H1 (cell line): ENCODE measurements around the gene FCHSD1. TPM values are rescaled to one million over a fixed set of nuclear protein-coding genes. Genes with fewer than 3 reads are reported as not detected.

ENCODE experiments used
- CTCF ChIA-PET: fragments of 300-600 bp; sonication (Branson Sonifier 250); formaldehyde crosslinking; loops from one replicate; lab custom pipeline; 2021; ENCODE audit not compliant: partially characterized antibody; lab: Charles Lee
- POLR2A ChIA-PET: fragments of 300-600 bp; sonication (Branson Sonifier 250); formaldehyde crosslinking; loops from one replicate; lab custom pipeline; 2021; ENCODE audit warnings: inconsistent platforms; ENCODE audit not compliant: partially characterized antibody; lab: Charles Lee
- DNase-seq, 2 experiments: peaks; one replicate each; pipeline versions ENCODE4 v3.0.0 to v3.0.0-alpha.2; 2010 to 2022; ENCODE audit warnings: low spot score in 2 of 2, low read depth in 1 of 2, mixed read lengths in 1 of 2
- FAIRE-seq: peaks from 2 replicates; lab custom pipeline; 2011; peaks lifted over from hg19 to GRCh38; lab: Jason Lieb, UNC
- H2AFZ ChIP-seq: 2 replicates; pipeline ENCODE4 v1.8.1; 2012; ENCODE audit warnings: low read length, inconsistent platforms
- H2AK5ac ChIP-seq: 2 replicates; pipeline ENCODE4 v1.6.1; 2013; ENCODE audit warnings: low read depth, low read length
- H2BK120ac ChIP-seq: replicated peaks from 2 replicates; pipeline ENCODE3; 2013; ENCODE audit warnings: low read depth, low read length, inconsistent platforms
- H2BK12ac ChIP-seq: 2 replicates; pipeline ENCODE4 v1.6.1; 2013; ENCODE audit warnings: low read depth, low read length
- H2BK15ac ChIP-seq: 2 replicates; pipeline ENCODE4 v1.6.1; 2013; ENCODE audit warnings: low read length
- H2BK20ac ChIP-seq: 2 replicates; pipeline ENCODE4 v1.6.1; 2013; ENCODE audit warnings: low read length
- H2BK5ac ChIP-seq: 2 replicates; pipeline ENCODE4 v1.6.1; 2013; ENCODE audit warnings: low read depth, low read length
- H3K14ac ChIP-seq: 2 replicates; pipeline ENCODE4 v1.6.1; 2013; ENCODE audit warnings: inconsistent platforms; ENCODE audit not compliant: insufficient read length
- H3K18ac ChIP-seq: 2 replicates; pipeline ENCODE4 v1.6.1; 2013; ENCODE audit warnings: low read length; ENCODE audit errors: extremely low read depth
- H3K23ac ChIP-seq: 2 replicates; pipeline ENCODE4 v1.6.1; 2013; ENCODE audit warnings: inconsistent platforms; ENCODE audit not compliant: insufficient read length
- H3K23me2 ChIP-seq: 2 replicates; pipeline ENCODE4 v1.6.1; 2013; ENCODE audit warnings: low read depth, low read length
- H3K27ac ChIP-seq: 2 replicates; pipeline ENCODE4 v1.6.1; 2011; ENCODE audit warnings: low read depth, low read length, inconsistent platforms
- H3K27me3 ChIP-seq, 4 experiments: replicated peaks in 1 of 4; 1 replicate in 1 of 4; 2 replicates in 3 of 4; pipeline versions ENCODE4 v1.6.1 to v1.8.1; 2011 to 2013; ENCODE audit warnings: low read length in 3 of 4, mild to moderate bottlenecking in 3 of 4, inconsistent platforms in 2 of 4, mixed read lengths in 2 of 4, moderate library complexity in 1 of 4; ENCODE audit not compliant: control insufficient read depth in 3 of 4, insufficient read depth in 3 of 4; ENCODE audit errors: extremely low read depth in 1 of 4
- H3K36me3 ChIP-seq, 4 experiments: 2 replicates each; pipeline versions ENCODE4 v1.6.1 to v1.8.1; 2011 to 2013; ENCODE audit warnings: mild to moderate bottlenecking in 4 of 4, low read length in 3 of 4, moderate library complexity in 2 of 4, control low read depth in 1 of 4, inconsistent platforms in 1 of 4; ENCODE audit not compliant: insufficient read depth in 4 of 4, control insufficient read depth in 2 of 4
- H3K4ac ChIP-seq: replicated peaks from 2 replicates; pipeline ENCODE3; 2013; ENCODE audit warnings: low read length, low read depth, mixed read lengths, inconsistent platforms; ENCODE audit not compliant: insufficient read length
- H3K4me1 ChIP-seq, 4 experiments: replicated peaks in 1 of 4; 1 replicate in 1 of 4; 2 replicates in 3 of 4; pipeline versions ENCODE4 v1.6.1 to v1.8.1; 2011 to 2013; ENCODE audit warnings: low read length in 3 of 4, inconsistent platforms in 2 of 4, mixed read lengths in 1 of 4; ENCODE audit not compliant: insufficient read depth in 4 of 4, control insufficient read depth in 3 of 4
- H3K4me2 ChIP-seq, 2 experiments: 2 replicates each; pipeline versions ENCODE4 v1.6.1 to v1.8.1; 2011 to 2013; ENCODE audit warnings: low read depth in 2 of 2, low read length in 2 of 2, control low read depth in 1 of 2, inconsistent platforms in 1 of 2, mild to moderate bottlenecking in 1 of 2; ENCODE audit not compliant: insufficient read depth in 1 of 2
- H3K4me3 ChIP-seq, 4 experiments: fragments of 200-600, 300-600 bp in 1 of 4; sonication (generic), shearing (Covaris generic), sonication (Bioruptor Twin) in 1 of 4; 2 replicates each; pipeline versions ENCODE4 v1.5.1 to v1.8.1; 2011 to 2016; ENCODE audit warnings: low read length in 4 of 4, low read depth in 3 of 4, control low read depth in 2 of 4, inconsistent platforms in 2 of 4, mild to moderate bottlenecking in 2 of 4, mixed read lengths in 1 of 4, moderate library complexity in 1 of 4; ENCODE audit not compliant: insufficient read depth in 2 of 4; ENCODE audit errors: extremely low read depth in 1 of 4
- H3K56ac ChIP-seq: replicated peaks from 2 replicates; pipeline ENCODE3; 2013; ENCODE audit warnings: low read depth, mild to moderate bottlenecking, mixed read lengths, low read length, inconsistent platforms; ENCODE audit not compliant: insufficient read length
- H3K79me1 ChIP-seq: 2 replicates; pipeline ENCODE4 v1.6.1; 2013; ENCODE audit warnings: low read depth, low read length, control low read depth
- H3K79me2 ChIP-seq, 2 experiments: 2 replicates each; pipeline versions ENCODE4 v1.6.1 to v1.8.1; 2012 to 2013; ENCODE audit warnings: low read length in 2 of 2, mild to moderate bottlenecking in 2 of 2, inconsistent platforms in 1 of 2; ENCODE audit not compliant: insufficient read depth in 2 of 2, control insufficient read depth in 1 of 2
- H3K9ac ChIP-seq, 4 experiments: replicated peaks in 1 of 4; 1 replicate in 1 of 4; 2 replicates in 3 of 4; pipeline versions ENCODE4 v1.6.1 to v1.8.1; 2011 to 2013; ENCODE audit warnings: low read depth in 3 of 4, low read length in 3 of 4, control low read depth in 2 of 4, mild to moderate bottlenecking in 2 of 4, moderate library complexity in 2 of 4, inconsistent platforms in 1 of 4; ENCODE audit errors: extremely low read depth in 1 of 4
- H3K9me3 ChIP-seq, 2 experiments: 2 replicates each; pipeline versions ENCODE4 v1.6.1 to v1.8.1; 2012 to 2013; ENCODE audit warnings: mild to moderate bottlenecking in 2 of 2, moderate library complexity in 2 of 2, control low read depth in 1 of 2, inconsistent platforms in 1 of 2, low read depth in 1 of 2, low read length in 1 of 2, mixed read lengths in 1 of 2; ENCODE audit not compliant: insufficient read depth in 2 of 2
- H4K20me1 ChIP-seq, 2 experiments: replicated peaks in 1 of 2; 2 replicates each; pipeline versions ENCODE3 to v1.8.1; 2011 to 2013; ENCODE audit warnings: inconsistent platforms in 2 of 2, low read length in 2 of 2, mild to moderate bottlenecking in 1 of 2; ENCODE audit not compliant: insufficient read depth in 2 of 2, control insufficient read depth in 1 of 2
- H4K5ac ChIP-seq: 2 replicates; pipeline ENCODE4 v1.6.1; 2013; ENCODE audit warnings: low read length, low read depth, mixed read lengths, inconsistent platforms; ENCODE audit not compliant: insufficient read length
- H4K8ac ChIP-seq: 2 replicates; pipeline ENCODE4 v1.8.0; 2013; ENCODE audit warnings: mild to moderate bottlenecking, moderate library complexity, low read length, inconsistent platforms; ENCODE audit not compliant: insufficient read depth; ENCODE audit errors: extremely low read depth
- H4K91ac ChIP-seq: replicated peaks from 2 replicates; pipeline ENCODE3; 2013; ENCODE audit warnings: low read length, mixed read lengths, inconsistent platforms; ENCODE audit not compliant: insufficient read length
- CBX5 ChIP-seq: fragments of 300-800, 300-1000 bp; sonication (generic); IDR thresholded peaks from 2 replicates; pipeline ENCODE4 v1.7.1; 2016; ENCODE audit warnings: antibody characterized with exemption, low read length, low read depth
- E2F6 ChIP-seq: IDR thresholded peaks from 2 replicates; pipeline ENCODE4 v1.6.1; 2012; ENCODE audit warnings: inconsistent platforms
- FOSL1 ChIP-seq: IDR thresholded peaks from 2 replicates; pipeline ENCODE4 v1.6.1; 2011; ENCODE audit warnings: mild to moderate bottlenecking, low read depth, low read length, moderate library complexity; ENCODE audit not compliant: insufficient read depth
- RFX5 ChIP-seq: IDR thresholded peaks from 2 replicates; pipeline ENCODE4 v1.6.1; 2011; ENCODE audit warnings: low read depth, low read length, improper control_type of control experiment, borderline replicate concordance
- SIN3A ChIP-seq, 2 experiments: IDR thresholded peaks in 1 of 2; conservative IDR thresholded peaks in 1 of 2; 2 replicates each; pipeline ENCODE4 v1.6.1; 2011 to 2012; ENCODE audit warnings: low read length in 2 of 2, improper control_type of control experiment in 1 of 2, low read depth in 1 of 2, mild to moderate bottlenecking in 1 of 2
- SIRT6 ChIP-seq: IDR thresholded peaks from one replicate; pipeline ENCODE4 v1.7.1; 2012; ENCODE audit warnings: low read length, inconsistent platforms
- TBP ChIP-seq: IDR thresholded peaks from 2 replicates; pipeline ENCODE4 v1.6.1; 2011; ENCODE audit warnings: low read depth, low read length, improper control_type of control experiment
- TCF12 ChIP-seq: IDR thresholded peaks from 2 replicates; pipeline ENCODE4 v1.6.1; 2011; ENCODE audit warnings: low read depth, mild to moderate bottlenecking, low read length
- WGBS, 2 experiments: shearing (Covaris generic) in 1 of 2; methylation state at CpG; one replicate each; pipeline versions ENCODE4 v1.1.6 to v1.1.7; 2013 to 2015; ENCODE audit warnings: low lambda C conversion rate in 2 of 2, mixed read lengths in 2 of 2, inconsistent platforms in 1 of 2, low coverage in 1 of 2, missing lambda C conversion rate in 1 of 2; ENCODE audit not compliant: insufficient replicate concordance in 2 of 2, insufficient coverage in 1 of 2, insufficient read length in 1 of 2; ENCODE audit errors: extremely low coverage in 1 of 2, missing lambda C conversion rate in 1 of 2; 5-methylcytosine and 5-hydroxymethylcytosine counted together
- polyA plus RNA-seq, 7 experiments: library from polyadenylated mRNA; depleted of rRNA in 3 of 7; stranded (reverse) in 5 of 7; unstranded in 2 of 7; fragments of >200 nt in 5 of 7; fragments of 200-250 nt in 2 of 7; gene quantifications; 1 replicate in 5 of 7; 2 replicates in 1 of 7; 4 replicates in 1 of 7; pipeline versions ENCODE4 v1.2.1 to v1.2.3, GENCODE V29; 2011 to 2013; ENCODE audit warnings: missing spikeins in 2 of 7, mixed read lengths in 2 of 7
- total RNA-seq: library from RNA; stranded (reverse); fragmentation: NEBNext Ultra II Directional; extraction: Animal tissue kit (Norgen Biotek cat#: 25700); gene quantifications from 2 replicates; pipeline ENCODE4 v1.2.1, GENCODE V29; 2021

Gene FCHSD1
- total and polyA plus RNA-seq, 2 of the 8 experiments (the other 6 are each of a cell fraction or from before 2014, with no cell fraction given), result 22.0 to 30.1 TPM

GRCh38 chr5:141637123-141637766, 14.0 kb downstream of the FCHSD1 start:
- peaks cover 14% of the 10 kb centered on the region for H3K23me2 ChIP-seq
- no peak overlapping the region for H3K56ac ChIP-seq
- H3K4ac ChIP-seq, result no peak overlapping the region
- peak overlapping the region; percentile 81; the same call in 1 of the 2 replicates for H4K8ac ChIP-seq
- H2BK20ac ChIP-seq, result no peak overlapping the region
- no peak overlapping the region for H4K5ac ChIP-seq
- H3K9me3 ChIP-seq, result no peaks in the 10 kb centered on the region
- H2BK15ac ChIP-seq, result no peak overlapping the region
- no peak overlapping the region for H2AK5ac ChIP-seq
- FAIRE-seq, result no peak
- H3K4me3 ChIP-seq, result peak overlapping the region; percentile 84 to 99 (median 98)
- peaks cover 4 to 15% of the 10 kb centered on the region in 2 experiments for H4K20me1 ChIP-seq
- H3K27ac ChIP-seq, result no peak overlapping the region
- H3K79me2 ChIP-seq, result peaks cover 10 to 37% of the 10 kb centered on the region in 2 experiments
- CTCF ChIA-PET, result interaction anchor here (0.6 to 10.3 kb wide), 20 partner anchors 8 to 348 kb away, joined by 3 to 117 read pairs (median 4); partner anchors contain the start of genes DIAPH1, FCHSD1 and RNF14
- peaks cover 0 to 20% (median 2%) of the 10 kb centered on the region in 4 experiments; a peak in 3 of 8 replicates for H3K36me3 ChIP-seq
- POLR2A ChIA-PET, result interaction anchor here (0.8 to 6.8 kb wide), 22 partner anchors 10 to 323 kb away, joined by 3 to 96 read pairs (median 4); partner anchors contain the start of genes ARAP3, DIAPH1 and FCHSD1
- H3K4me1 ChIP-seq, result peaks cover 0 to 5% (median 3%) of the 10 kb centered on the region in 4 experiments; a peak in 5 of 7 replicates
- peak overlapping the region; percentile 40 to 66 (median 59); a peak in 6 of 7 replicates for H3K9ac ChIP-seq
- no peak overlapping the region for H2BK120ac ChIP-seq
- peaks cover 12% of the 10 kb centered on the region for H3K79me1 ChIP-seq
- peak overlapping the region; percentile 46; the same call in 1 of the 2 replicates for H2AFZ ChIP-seq
- peak overlapping the region; percentile 17; the same call in 1 of the 2 replicates for H2BK12ac ChIP-seq
- peak overlapping the region; percentile 90 to 97 for H3K4me2 ChIP-seq
- peak overlapping the region; percentile 75 for H3K18ac ChIP-seq
- H3K23ac ChIP-seq, result no peak overlapping the region
- no peak overlapping the region for H4K91ac ChIP-seq
- no peak for DNase-seq
- H3K14ac ChIP-seq, result no peak overlapping the region
- 0% methylated on average over 48 of the region's 63 CpGs; no CpG with 5 or more reads in 1 of the 2 experiments for WGBS, 2 experiments
- H2BK5ac ChIP-seq, result no peak overlapping the region
- peaks cover 0 to 4% (median 0%) of the 10 kb centered on the region in 4 experiments; a peak in 1 of 7 replicates for H3K27me3 ChIP-seq
- TF ChIP-seq SIRT6 (no peak), TBP (0 out of 2 replicates have a peak, but pooled peaks have one; percentile 9), CBX5 (no peak), TCF12 (no peak), SIN3A (conservative IDR thresholded peaks at IDR 0.05 in 1 of 2, IDR thresholded peaks at IDR 0.05 in 1 of 2; ENCODE audit: low read depth in 1 of 2, low read length in 2 of 2) (0 out of 4 replicates have a peak, but pooled peaks of 1 of the 2 experiments have one; percentile 42), FOSL1 (no peak), RFX5 (no peak), E2F6 (0 out of 2 replicates have a peak, but pooled peaks have one; percentile 23)
